ENCODE measurements around the gene KIAA0825. TPM values are rescaled to one million over a fixed set of nuclear protein-coding genes. Genes with fewer than 3 reads are reported as not detected.

Gene KIAA0825
- total and polyA plus RNA-seq, 3 experiments from 2014 or later: 1.4 to 1.7 (median 1.5) TPM

- no peaks in the 10 kb centered on the region for H3K4me1 Mint-ChIP-seq
- H3K4me3 Mint-ChIP-seq: no peak overlapping the region
- no peak overlapping the region for H3K27ac Mint-ChIP-seq
- Histone ChIP-seq H3K36me3 (ENCODE audit: insufficient read depth, low read length) (no peaks in the 10 kb centered on the region), H3K27ac (ENCODE audit: low read depth, low read length) (no peak overlapping the region), H3K9me3 (ENCODE audit: low read length) (no peaks in the 10 kb centered on the region), H3K27me3 (ENCODE audit: insufficient read depth, low read length, poor library complexity, severe bottlenecking) (no peaks in the 10 kb centered on the region), H3K4me1 (ENCODE audit: insufficient read depth, low read length) (no peaks in the 10 kb centered on the region), H3K4me3 (ENCODE audit: low read length) (no peak overlapping the region)
- ChIA-PET CTCF (no interaction called here), POLR2A (no interaction called here)
- no peaks in the 10 kb centered on the region for H3K27me3 Mint-ChIP-seq
- no peak for DNase-seq
- peaks cover 0 to 6% (median 2%) of the 10 kb centered on the region in 5 donors for H3K9me3 Mint-ChIP-seq
- H3K36me3 Mint-ChIP-seq: peaks cover 0 to 12% (median 4%) of the 10 kb centered on the region in 3 donors
These were observed 383.4 kb downstream of the KIAA0825 start for GRCh38 chr5:94234987-94235386.

GRCh38 chr5:94228791-94229190 lies 389.6 kb downstream of the KIAA0825 start:
- Mint-ChIP-seq H3K27me3 (peaks cover 0 to 5% of the 10 kb centered on the region in 2 donors), H3K36me3 (peaks cover 0 to 15% (median 0%) of the 10 kb centered on the region in 3 donors), H3K27ac (no peak overlapping the region), H3K4me3 (no peak overlapping the region), H3K9me3 (peaks cover 0 to 4% (median 3%) of the 10 kb centered on the region in 5 donors), H3K4me1 (no peaks in the 10 kb centered on the region)
- Histone ChIP-seq H3K27me3 (ENCODE audit: insufficient read depth, low read length, poor library complexity, severe bottlenecking) (no peaks in the 10 kb centered on the region), H3K9me3 (ENCODE audit: low read length) (no peaks in the 10 kb centered on the region), H3K4me1 (ENCODE audit: insufficient read depth, low read length) (no peaks in the 10 kb centered on the region), H3K27ac (ENCODE audit: low read depth, low read length) (no peak overlapping the region), H3K36me3 (ENCODE audit: insufficient read depth, low read length) (no peaks in the 10 kb centered on the region), H3K4me3 (ENCODE audit: low read length) (no peak overlapping the region)
- ChIA-PET CTCF (no interaction called here), POLR2A (no interaction called here)
- DNase-seq: no peak

GRCh38 chr5:94223235-94223634 lies 395.2 kb downstream of the KIAA0825 start:
- H3K27me3 Mint-ChIP-seq: peaks cover 0 to 3% of the 10 kb centered on the region in 2 donors
- H3K4me1 Mint-ChIP-seq: peaks cover 3 to 9% (median 7%) of the 10 kb centered on the region in 3 donors
- Histone ChIP-seq H3K4me1 (ENCODE audit: insufficient read depth, low read length) (no peaks in the 10 kb centered on the region), H3K4me3 (ENCODE audit: low read length) (no peak overlapping the region), H3K27me3 (ENCODE audit: insufficient read depth, low read length, poor library complexity, severe bottlenecking) (no peaks in the 10 kb centered on the region), H3K36me3 (ENCODE audit: insufficient read depth, low read length) (no peaks in the 10 kb centered on the region), H3K27ac (ENCODE audit: low read depth, low read length) (no peak overlapping the region), H3K9me3 (ENCODE audit: low read length) (no peaks in the 10 kb centered on the region)
- H3K9me3 Mint-ChIP-seq: peaks cover 0 to 4% (median 0%) of the 10 kb centered on the region in 5 donors
- no peak for DNase-seq
- CTCF ChIA-PET: no interaction called here
- no peak overlapping the region for H3K27ac Mint-ChIP-seq
- peaks cover 0 to 3% (median 0%) of the 10 kb centered on the region in 3 donors for H3K36me3 Mint-ChIP-seq
- POLR2A ChIA-PET: no interaction called here
- no peak overlapping the region for H3K4me3 Mint-ChIP-seq

- Histone ChIP-seq H3K27me3 (ENCODE audit: insufficient read depth, low read length, poor library complexity, severe bottlenecking) (no peaks in the 10 kb centered on the region), H3K9me3 (ENCODE audit: low read length) (no peaks in the 10 kb centered on the region), H3K36me3 (ENCODE audit: insufficient read depth, low read length) (no peaks in the 10 kb centered on the region), H3K27ac (ENCODE audit: low read depth, low read length) (no peak overlapping the region), H3K4me3 (ENCODE audit: low read length) (no peak overlapping the region), H3K4me1 (ENCODE audit: insufficient read depth, low read length) (no peaks in the 10 kb centered on the region)
- Mint-ChIP-seq H3K27ac (peak overlapping the region in 1 of 8 donors; percentile 15), H3K27me3 (no peaks in the 10 kb centered on the region), H3K36me3 (no peaks in the 10 kb centered on the region), H3K9me3 (peaks cover 0 to 2% (median 0%) of the 10 kb centered on the region in 5 donors), H3K4me3 (no peak overlapping the region), H3K4me1 (peaks cover 2 to 5% (median 3%) of the 10 kb centered on the region in 3 donors)
- no peak for DNase-seq
- ChIA-PET POLR2A (no interaction called here), CTCF (no interaction called here)
These were observed 400.0 kb downstream of the KIAA0825 start for GRCh38 chr5:94218374-94218773.

- Histone ChIP-seq H3K4me1 (ENCODE audit: insufficient read depth, low read length) (no peaks in the 10 kb centered on the region), H3K9me3 (ENCODE audit: low read length) (no peaks in the 10 kb centered on the region), H3K4me3 (ENCODE audit: low read length) (no peak overlapping the region), H3K27ac (ENCODE audit: low read depth, low read length) (no peak overlapping the region), H3K36me3 (ENCODE audit: insufficient read depth, low read length) (no peaks in the 10 kb centered on the region), H3K27me3 (ENCODE audit: insufficient read depth, low read length, poor library complexity, severe bottlenecking) (no peaks in the 10 kb centered on the region)
- H3K4me3 Mint-ChIP-seq: no peak overlapping the region
- H3K27ac Mint-ChIP-seq: no peak overlapping the region
- H3K9me3 Mint-ChIP-seq: peaks cover 0 to 2% (median 0%) of the 10 kb centered on the region in 5 donors
- DNase-seq: no peak
- ChIA-PET POLR2A (no interaction called here), CTCF (no interaction called here)
- H3K27me3 Mint-ChIP-seq: no peaks in the 10 kb centered on the region
- no peaks in the 10 kb centered on the region for H3K36me3 Mint-ChIP-seq
- no peaks in the 10 kb centered on the region for H3K4me1 Mint-ChIP-seq
These were observed 400.7 kb downstream of the KIAA0825 start for GRCh38 chr5:94217745-94218144.

GRCh38 chr5:94217216-94217615 lies 401.2 kb downstream of the KIAA0825 start:
- no peak overlapping the region for H3K27ac ChIP-seq (ENCODE audit: low read depth, low read length)
- H3K27me3 ChIP-seq (ENCODE audit: insufficient read depth, low read length, poor library complexity, severe bottlenecking): no peaks in the 10 kb centered on the region
- Mint-ChIP-seq H3K4me1 (no peaks in the 10 kb centered on the region), H3K27ac (no peak overlapping the region), H3K4me3 (no peak overlapping the region), H3K27me3 (no peaks in the 10 kb centered on the region), H3K9me3 (peaks cover 0 to 2% (median 0%) of the 10 kb centered on the region in 5 donors), H3K36me3 (no peaks in the 10 kb centered on the region)
- ChIA-PET CTCF (no interaction called here), POLR2A (no interaction called here)
- H3K9me3 ChIP-seq (ENCODE audit: low read length): no peaks in the 10 kb centered on the region
- H3K36me3 ChIP-seq (ENCODE audit: insufficient read depth, low read length): no peaks in the 10 kb centered on the region
- no peak overlapping the region for H3K4me3 ChIP-seq (ENCODE audit: low read length)
- H3K4me1 ChIP-seq (ENCODE audit: insufficient read depth, low read length): no peaks in the 10 kb centered on the region
- DNase-seq: no peak

- Mint-ChIP-seq H3K27ac (no peak overlapping the region), H3K27me3 (no peaks in the 10 kb centered on the region), H3K9me3 (peaks cover 0 to 2% (median 0%) of the 10 kb centered on the region in 5 donors), H3K4me3 (no peak overlapping the region), H3K36me3 (no peaks in the 10 kb centered on the region), H3K4me1 (no peaks in the 10 kb centered on the region)
- Histone ChIP-seq H3K36me3 (ENCODE audit: insufficient read depth, low read length) (no peaks in the 10 kb centered on the region), H3K4me1 (ENCODE audit: insufficient read depth, low read length) (no peaks in the 10 kb centered on the region), H3K9me3 (ENCODE audit: low read length) (no peaks in the 10 kb centered on the region), H3K27me3 (ENCODE audit: insufficient read depth, low read length, poor library complexity, severe bottlenecking) (no peaks in the 10 kb centered on the region), H3K4me3 (ENCODE audit: low read length) (no peak overlapping the region), H3K27ac (ENCODE audit: low read depth, low read length) (no peak overlapping the region)
- no peak for DNase-seq
- ChIA-PET CTCF (no interaction called here), POLR2A (no interaction called here)
These were observed 405.9 kb downstream of the KIAA0825 start for GRCh38 chr5:94212476-94212875.

- Mint-ChIP-seq H3K27me3 (no peaks in the 10 kb centered on the region), H3K27ac (no peak overlapping the region), H3K9me3 (peaks cover 0 to under 1% (median 0%) of the 10 kb centered on the region in 5 donors), H3K36me3 (no peaks in the 10 kb centered on the region), H3K4me3 (no peak overlapping the region), H3K4me1 (no peaks in the 10 kb centered on the region)
- Histone ChIP-seq H3K27ac (ENCODE audit: low read depth, low read length) (no peak overlapping the region), H3K27me3 (ENCODE audit: insufficient read depth, low read length, poor library complexity, severe bottlenecking) (no peaks in the 10 kb centered on the region), H3K9me3 (ENCODE audit: low read length) (no peaks in the 10 kb centered on the region), H3K4me3 (ENCODE audit: low read length) (no peak overlapping the region), H3K36me3 (ENCODE audit: insufficient read depth, low read length) (no peaks in the 10 kb centered on the region), H3K4me1 (ENCODE audit: insufficient read depth, low read length) (no peaks in the 10 kb centered on the region)
- ChIA-PET CTCF (no interaction called here), POLR2A (no interaction called here)
- no peak for DNase-seq
These were observed 408.5 kb downstream of the KIAA0825 start for GRCh38 chr5:94209774-94210355.

Data from CD8-positive, alpha-beta memory T cell (primary cell).